Measurements from ENCODE around the gene RUNX2.
"Not testable (repeated sequence)": the region's sequence is repeated elsewhere in the genome, so short reads cannot be mapped to it uniquely, and the experiment has no call there.

Gene RUNX2

DNA sequence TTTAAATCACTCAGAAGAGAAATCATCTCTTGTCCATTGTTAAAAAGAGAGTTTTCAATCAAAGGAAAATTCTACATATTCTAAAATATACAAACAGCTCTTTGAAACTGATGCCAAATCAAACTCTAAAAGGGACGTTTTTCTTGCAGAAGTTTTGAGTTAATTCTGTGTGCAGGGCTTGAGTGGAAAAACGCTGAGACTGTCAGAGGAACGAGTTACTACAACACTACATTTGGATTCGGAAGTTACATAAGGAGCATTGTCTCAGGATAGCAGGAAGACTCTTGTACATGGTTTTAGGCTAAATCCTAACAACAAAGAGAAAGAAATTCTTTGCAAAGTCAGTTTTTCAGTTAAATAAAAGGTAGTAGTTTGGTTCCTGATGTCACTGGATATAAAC lies 205.3 kb downstream of the RUNX2 start:
- DNase-seq: no peak

DNA sequence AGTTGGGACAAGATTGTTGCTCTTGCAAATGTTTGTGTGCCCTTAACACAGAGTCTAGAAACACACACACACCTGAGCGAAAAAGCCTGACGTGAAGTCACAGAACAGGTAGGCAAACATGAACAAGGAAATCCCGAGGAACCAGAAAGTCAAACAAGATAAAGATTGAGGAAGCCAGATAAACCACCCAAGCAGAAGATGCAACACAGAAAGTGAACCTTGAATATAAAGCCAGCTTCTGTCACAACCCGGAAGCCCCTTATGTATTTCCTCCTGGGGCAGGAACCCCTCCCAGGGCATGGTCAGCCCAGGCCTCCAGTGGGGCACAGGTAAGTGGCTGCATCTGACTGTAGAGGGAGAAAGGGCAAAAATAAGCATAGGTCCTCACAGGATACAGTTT lies 207.8 kb downstream of the RUNX2 start:
- no peak for DNase-seq

DNA sequence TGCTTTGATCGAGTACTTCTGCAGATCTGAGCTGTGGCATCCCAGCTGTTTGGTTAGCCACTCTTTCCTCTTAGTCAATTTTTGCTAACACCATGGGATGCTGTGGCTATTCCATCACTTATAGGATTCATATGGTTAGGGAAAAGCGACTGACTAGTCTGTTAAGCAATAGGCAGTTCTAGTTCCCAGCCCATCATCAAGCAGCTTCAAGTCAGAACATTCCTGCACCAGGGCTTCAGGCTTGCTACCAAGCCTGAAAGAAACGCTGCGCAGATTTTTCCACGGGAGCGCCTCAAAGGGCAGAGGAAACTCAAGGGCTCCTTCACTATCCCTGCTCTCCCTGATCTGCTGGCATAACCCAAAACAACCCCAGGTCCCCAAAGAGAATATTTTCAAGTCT lies 209.4 kb downstream of the RUNX2 start:
- no peak for DNase-seq

DNA sequence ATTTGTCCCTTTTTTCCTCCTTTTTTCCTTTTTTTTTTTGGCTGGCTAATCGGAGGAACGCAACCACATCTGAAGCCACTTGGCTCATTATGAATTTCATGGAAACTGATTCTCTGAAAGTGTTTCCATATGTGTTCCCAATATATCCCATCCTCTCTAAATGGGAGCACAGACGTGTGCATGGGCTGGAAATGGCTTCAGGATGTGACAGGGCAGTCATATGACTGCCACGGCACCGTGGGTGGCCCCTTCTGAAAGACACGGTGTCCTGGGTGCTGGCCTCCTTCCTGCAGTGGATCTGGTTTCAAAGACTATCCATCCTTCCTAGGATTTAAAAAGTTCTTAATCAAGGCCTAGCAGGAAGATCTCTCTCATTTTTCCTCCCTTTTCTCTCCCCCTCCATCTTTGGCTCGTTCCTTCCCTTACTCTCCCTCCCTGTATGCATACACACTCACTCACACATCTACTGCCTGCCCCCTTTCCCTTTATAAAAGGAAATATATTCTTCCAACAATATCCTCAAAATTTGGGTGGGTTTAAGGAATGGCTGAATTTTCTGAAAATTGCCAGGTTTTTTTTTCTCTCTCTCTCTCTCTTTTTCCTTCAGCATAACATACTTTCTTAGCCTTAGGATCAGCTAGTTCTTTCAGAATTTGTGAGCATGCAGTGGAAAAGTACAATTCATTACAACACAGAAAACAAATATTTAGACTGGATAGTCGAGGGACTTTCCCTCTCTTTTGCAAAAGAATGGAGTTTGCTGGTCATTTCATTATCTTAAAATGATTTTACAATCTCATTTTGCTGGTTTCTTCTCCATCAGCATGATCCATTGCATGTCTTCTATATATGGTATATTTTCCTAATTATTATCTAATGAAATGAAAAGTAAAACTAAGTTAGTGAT lies 210.8 kb downstream of the RUNX2 start:
- DNase-seq: no peak

DNA sequence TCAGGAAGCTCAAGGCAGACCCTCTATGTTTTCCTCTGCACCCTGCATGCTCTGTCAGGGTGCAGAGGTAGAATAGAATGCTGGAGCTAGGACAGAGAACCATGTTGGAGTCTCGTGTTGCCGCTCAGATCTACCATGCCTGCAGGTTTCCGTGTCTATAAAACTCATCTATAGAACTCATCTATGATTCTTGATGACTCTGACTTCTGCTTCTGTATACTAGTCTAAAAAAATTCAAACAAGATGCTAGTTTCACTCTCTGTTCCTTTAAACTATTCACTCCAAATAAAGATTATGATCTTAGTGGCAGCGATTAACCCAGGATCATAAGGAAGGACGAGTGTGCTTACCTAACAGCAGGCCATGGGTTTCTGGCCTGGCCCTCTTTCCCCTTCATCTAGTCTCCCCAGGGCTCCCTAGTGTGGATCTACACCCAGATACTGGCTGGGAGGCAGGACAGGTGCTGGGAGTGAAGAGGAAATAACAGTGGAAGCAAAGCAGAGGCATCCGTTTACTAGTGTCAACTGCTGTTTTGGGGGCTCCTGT lies 212.3 kb downstream of the RUNX2 start:
- no peak for DNase-seq

DNA sequence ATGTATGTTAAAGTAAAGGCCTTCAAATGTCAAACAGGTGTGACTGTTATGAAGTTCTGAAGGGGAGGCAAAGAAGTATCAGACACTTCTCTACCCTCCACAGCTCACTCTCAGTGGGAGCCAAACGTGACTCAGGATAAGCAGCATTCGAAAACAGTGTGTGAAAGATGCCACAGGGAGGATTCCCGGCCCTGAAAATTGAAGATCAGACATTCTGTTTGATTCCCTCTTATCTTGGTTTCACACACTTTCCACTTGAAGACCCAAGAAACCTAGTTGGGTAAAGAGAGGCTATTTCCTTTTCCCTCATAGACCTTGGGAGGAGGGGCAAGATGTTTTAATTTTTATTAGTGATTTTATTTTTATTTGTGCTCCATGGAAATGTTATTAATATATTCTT lies 213.8 kb downstream of the RUNX2 start:
- DNase-seq: no peak

DNA sequence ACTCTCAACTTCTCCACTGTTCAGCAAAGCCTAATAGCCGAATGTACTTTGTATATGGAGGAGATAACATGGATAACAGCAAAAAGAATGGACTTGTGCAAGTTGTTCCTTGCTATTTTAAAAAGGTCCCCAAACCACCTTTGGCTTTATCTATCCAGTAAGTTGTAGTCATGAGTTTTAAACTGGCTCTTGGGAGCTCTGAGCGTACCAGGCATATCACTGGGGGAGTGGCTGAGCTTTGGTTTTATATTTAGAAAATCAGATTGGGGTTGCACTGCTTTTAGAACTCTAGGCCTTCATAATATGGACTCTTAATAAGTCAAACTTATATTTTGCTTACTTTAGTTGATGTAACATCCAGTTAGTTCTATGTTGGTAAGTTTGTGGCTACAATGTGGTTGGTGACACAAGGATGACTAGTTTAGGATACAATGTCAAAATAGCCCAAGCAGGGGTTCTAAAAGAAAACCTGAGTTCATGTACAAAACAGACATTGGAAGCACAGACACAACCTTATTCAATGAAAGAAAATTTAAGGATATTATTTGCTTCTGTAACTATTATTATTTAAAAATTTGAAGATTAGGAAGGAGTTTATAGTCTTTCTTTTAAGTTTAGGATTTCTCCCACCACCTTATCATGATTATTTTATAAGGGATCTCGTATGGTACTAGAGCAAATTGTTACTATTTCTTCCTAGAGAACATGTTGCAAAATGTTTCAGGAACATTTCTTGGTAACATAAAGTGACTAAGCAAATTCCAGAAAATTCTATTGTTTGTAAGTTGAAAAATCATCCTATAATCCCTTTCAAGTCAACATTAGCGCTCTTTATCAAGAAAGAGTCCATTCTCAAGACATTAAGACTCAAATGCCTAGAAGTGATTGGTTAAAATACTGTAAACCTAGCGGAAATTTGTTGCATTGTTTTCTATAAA lies 215.4 kb downstream of the RUNX2 start:
- no peak for DNase-seq

DNA sequence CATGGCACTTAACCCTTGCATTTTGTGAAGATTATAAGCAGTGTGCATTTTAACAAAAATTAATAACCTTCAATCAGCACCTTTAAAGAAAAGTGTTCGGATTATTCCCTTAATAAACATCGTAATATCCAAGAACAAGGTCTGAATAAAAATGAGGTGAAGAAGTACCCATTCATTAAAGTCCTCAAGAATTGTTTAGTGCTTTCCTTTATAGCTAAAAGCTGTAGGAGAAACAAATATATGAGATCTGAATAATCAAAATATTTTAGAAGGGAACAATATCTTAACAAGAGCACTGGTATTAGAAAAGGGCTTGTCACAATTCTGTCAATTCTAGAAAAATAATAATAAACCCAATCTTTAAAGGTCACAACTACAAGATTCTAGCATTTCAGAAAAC lies 217.3 kb downstream of the RUNX2 start:
- no peak for DNase-seq

DNA sequence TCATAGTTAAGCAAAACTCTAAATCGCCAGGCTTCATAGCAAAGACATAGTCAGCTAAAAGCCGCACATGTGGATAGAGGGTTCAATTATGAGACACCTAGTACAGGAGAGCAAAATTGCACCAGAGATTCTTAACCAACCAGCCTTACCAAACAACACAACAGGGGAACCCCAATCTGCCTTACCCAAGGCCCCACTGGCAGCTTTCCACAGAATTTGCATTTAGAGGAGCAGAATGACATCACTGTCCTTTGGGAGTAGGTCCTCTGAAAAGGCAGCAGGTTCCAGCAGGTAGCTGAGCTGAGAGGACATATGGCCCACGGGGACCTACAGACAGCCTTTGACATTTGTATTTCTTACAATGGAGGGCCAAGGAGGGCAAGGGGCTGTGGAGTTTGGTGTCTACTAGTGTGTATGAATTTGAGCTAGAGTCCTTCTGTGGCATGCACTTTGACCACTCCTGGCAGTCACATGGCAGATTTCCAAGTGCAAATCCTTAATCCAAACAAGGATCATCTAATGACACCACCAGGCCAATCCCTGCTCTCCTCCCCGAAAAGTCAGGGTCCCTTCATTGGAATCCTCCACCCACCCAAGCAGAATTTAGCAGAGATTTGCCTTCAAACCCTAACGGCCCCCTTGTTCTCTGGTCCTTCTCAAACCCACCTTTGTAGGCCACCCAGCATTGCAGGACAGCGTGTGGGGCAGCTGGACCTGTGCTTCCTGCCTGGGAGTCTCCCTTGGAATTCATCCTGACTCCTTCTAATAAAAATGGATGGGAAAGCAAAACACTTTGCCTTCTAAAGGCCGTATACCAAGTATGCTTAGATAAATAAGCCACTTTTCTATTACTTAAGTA lies 220.8 kb downstream of the RUNX2 start:
- DNase-seq: no peak

DNA sequence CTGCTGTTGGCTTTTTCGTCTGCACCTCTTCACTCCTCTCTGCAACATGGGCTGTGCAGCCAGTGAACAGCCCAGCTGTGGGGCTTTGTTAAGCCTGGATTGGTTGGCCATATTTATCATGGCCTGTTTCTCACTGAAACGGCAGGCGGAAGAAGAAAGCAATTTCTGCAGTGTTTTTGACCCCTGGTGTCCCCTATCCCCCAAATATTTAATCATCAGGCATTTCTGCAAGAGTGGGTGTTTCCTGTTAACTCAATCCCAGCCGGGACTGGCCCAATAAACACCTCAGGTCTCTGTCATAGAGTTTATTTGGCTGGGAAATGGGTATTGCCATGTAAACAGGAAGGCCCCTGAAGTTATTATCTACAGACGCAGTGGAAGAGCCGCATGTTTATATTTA lies 224.4 kb downstream of the RUNX2 start:
- no peak for DNase-seq

DNA sequence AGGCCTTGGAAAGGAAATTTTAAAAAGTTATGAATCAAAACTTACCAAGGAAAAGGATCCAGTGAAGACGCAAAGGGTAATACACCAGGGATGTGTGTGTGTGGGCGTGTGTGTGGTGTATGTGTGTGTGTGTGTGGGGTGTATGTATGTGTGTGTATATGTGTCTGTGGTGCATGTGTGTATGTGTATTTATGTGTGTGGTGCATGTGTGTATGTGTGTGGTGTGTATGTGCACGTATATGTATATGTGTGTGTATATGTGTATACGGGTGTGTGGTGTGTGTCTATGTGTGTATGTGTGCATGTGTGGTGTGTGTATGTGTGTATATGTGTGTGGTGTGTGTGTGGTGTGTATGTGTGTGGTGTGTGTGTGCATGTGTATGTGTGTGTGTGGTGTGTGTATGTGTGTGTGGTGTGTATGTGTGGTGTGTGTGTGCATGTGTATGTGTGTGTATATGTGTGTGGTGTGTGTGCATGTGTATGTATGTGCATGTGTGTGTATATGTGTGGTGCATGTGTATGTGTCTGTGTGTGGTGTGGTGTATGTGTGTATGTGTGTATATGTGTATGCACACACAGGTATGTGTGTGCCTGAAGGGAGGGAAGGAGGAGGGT lies 225.7 kb downstream of the RUNX2 start:
- DNase-seq: no peak

DNA sequence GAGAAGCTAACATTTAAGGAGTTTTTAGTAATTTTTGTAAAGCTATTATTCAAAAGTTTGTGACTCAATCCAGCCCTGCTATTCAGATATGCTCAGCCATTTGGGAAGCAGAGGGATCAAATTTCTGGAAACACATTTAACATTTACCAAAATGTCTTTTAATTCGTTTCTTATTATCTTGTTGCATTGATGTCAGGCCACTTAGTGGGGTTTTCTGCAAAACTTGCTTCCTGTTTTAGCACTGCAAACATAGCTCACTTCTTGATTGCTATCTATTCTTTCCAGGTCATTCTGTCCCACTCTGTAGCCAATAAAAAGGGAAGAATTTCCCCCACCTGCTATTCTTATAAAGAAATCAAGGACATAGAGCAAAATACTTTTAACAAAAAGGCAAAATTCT lies 226.5 kb downstream of the RUNX2 start:
- DNase-seq: no peak

DNA sequence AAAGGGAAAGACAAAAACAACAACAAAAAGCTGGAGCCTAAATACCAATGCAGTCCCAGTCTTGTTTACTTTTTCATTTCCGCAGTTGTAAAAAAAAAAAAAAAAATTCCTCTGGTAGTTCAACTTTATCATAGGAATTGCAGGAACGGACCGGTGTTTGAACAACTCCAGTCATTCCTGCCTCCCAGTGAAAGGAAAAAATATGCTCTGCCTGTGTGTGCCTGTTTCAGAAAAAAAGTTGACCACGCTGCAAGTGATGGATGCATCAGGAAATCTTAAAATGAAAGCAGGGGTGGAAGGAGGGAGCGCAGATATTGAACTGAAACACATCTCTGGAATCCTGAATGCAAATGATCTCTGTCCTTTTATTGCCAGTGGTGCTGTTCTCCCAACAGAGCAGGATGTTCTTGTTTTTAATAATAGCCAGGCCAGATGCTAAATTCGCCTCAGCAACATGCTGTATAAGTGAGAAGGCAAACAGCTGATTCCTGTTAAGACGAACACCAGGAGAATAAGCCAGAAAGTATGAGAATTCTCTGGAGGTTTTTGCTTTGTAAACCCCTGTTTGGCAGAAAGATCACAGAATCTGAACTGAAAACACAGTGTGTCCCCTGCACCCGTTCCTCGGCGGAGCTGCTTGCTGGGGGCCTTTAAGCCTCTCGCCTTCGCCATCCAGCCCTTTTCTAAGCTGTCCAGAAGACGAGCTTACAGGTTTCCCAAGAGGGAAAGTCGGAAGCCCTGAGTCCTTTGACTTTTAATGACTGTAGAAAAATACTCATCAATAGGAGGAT lies 228.0 kb downstream of the RUNX2 start:
- no peak for DNase-seq

DNA sequence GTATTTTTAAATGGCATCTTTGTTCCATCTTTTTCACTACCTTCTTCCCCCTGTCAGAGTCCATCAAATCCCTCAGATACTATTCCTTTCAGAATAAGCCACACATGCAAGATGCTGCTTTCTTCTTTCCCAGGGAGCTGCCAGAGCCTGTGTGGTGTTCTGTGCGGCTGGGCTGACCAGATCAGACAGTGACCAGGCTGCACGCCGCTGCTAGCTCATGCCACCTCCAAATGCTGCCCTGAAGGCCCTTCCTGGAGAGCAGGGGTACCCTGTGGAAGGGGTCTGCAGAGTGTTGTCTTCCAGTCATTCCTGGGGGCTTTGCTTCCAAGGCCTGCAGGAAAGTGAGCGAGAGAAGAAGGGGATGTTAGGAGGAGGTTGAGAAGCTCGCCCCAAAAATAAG lies 228.7 kb downstream of the RUNX2 start:
- no peak for DNase-seq

DNA sequence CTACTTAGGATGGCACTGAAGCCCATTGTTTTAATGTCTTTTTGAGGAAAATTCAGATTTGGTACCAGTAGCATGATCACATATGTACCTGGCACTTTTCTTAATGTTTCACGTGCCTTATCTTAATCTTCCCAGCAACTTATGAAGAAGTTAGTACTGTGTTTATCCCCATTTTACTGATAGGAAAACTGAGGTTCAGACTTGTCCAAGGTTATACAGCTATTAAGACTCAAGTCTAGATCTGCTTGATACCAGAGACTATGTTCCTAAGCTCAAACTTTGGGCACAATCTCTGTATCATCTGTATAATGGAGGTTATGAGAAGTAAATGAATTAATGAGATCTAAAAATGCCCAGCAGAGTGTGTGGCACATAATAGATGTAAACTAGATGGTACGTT lies 229.3 kb downstream of the RUNX2 start:
- no peak for DNase-seq

DNA sequence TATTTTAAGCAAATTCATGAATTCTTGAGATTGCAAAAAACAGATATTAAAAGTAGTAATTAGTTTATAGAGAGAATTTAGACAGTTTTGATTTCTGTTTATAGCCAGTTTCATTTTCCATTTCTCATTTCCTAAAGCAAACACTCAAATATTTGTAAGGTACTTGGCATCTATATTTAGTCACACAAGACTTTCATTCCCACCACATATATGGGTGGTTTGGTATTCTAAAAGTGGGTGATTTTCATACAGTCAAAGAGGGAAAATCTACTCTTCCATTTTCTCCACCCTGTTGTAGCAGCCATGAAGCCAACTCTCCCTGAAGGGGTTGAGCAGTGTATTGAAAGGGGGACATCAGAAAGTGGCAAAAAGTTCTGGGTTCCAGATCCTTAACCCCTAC lies 230.7 kb downstream of the RUNX2 start:
- DNase-seq: no peak

DNA sequence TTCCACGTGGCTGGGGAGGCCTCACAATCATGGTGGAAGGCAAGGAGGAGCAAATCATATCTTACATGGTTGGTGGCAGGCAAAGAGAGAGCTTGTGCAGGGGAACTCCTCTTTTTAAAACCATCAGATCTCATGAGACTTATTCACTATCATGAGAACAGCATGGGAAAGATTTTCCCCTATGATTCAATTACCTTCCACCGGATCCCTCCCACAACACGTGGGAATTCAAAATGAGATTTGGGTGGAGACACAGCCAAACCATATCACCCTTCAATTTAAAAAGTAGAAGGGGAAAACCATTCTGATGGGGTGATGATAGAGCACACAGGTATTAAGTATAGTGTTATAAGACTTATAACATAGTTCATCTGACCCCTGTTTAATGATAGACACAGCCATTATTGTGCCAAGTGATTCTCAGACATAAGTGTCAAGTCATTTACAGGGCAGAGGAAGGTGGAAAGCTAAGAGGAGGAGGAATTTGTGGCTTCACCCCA lies 232.2 kb downstream of the RUNX2 start:
- DNase-seq: not testable (repeated sequence)

DNA sequence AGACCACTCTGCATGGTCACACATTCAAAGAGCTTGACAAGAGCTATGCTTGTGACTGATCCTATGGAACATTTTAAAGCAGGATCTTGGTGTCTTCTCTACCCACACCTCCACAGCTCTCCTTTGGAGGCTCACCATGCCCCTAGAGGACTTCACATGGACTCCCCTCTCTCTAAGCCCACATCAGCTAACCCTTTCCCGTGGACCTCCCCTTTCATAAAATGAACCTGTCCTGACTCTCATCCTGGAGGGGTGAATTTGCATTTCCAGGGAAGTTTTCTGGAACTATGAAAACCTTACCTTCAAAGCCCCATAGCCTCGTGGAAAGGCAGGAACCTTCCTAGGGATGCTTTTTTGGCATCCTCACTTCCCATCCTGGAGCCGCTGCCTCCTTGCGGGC lies 234.0 kb downstream of the RUNX2 start:
- DNase-seq: no peak

DNA sequence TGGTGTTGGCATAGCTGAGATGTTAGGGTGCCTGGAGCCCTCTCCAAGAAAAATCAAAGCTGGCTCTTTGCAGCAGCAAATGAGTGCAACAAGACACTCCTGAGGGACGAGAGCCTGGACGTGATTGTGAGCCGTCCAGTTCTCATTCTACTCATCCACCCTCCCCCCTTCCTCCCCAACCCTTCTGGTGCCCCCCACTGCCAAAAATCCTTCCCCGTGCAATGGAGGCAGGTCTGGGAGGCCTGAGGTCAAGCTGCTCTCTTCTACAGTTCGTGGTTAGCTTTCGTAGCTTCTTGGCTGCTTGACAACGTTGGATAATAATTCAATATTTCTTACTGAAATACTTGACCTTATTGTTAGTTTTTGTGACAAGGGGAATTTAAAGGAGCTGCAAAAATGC lies 234.9 kb downstream of the RUNX2 start:
- DNase-seq: no peak

DNA sequence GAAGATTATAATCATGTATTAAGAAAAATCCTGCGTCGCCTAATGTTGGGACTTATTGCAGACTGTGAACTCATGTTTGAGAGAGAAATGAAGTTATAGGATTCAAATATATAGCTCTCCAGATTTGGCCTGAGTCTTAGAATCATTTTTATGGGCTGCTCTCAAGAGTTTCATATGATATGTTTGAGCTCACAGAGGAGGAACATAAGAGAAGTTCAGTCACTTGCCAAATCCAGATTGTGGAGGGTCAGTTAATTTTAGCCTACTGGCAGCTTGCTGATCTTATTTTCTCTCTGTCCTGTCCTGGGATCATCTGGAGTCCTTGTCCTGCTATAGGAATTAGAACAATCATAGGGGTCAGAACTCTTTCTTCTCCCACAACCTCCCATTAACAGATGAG lies 235.7 kb downstream of the RUNX2 start:
- DNase-seq: no peak

DNA sequence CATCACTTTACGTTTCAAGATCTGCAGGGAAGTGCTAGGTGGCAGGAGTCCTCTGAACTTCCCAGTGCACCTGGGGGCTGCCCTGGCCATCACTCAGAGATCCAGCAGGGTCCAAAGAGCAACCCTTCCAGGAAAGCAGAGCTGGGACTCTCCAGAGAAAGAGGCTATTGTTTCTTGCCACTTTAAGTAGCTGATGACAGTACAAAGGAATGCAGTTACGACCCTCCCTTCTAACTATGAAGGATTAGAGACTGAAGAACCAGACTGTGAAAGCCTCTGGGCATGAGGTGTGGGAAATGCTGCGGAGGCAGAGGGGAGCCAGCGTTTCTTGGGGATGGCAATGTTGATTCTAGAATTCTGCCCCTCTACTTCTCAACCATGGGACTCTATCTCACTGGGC lies 238.8 kb downstream of the RUNX2 start:
- DNase-seq: no peak
